Activated CD4-positive, CD25-positive, alpha-beta regulatory T cell treated with anti-CD3 and anti-CD28 coated beads, Interleukin-2, amount 50 U/mL, for 72 hours (primary cell): ENCODE measurements around the gene ACTR2.

Experiments
- DNase-seq: peaks from one replicate; pipeline ENCODE4 v3.0.0; 2021

The ACTR2 gene

DNA sequence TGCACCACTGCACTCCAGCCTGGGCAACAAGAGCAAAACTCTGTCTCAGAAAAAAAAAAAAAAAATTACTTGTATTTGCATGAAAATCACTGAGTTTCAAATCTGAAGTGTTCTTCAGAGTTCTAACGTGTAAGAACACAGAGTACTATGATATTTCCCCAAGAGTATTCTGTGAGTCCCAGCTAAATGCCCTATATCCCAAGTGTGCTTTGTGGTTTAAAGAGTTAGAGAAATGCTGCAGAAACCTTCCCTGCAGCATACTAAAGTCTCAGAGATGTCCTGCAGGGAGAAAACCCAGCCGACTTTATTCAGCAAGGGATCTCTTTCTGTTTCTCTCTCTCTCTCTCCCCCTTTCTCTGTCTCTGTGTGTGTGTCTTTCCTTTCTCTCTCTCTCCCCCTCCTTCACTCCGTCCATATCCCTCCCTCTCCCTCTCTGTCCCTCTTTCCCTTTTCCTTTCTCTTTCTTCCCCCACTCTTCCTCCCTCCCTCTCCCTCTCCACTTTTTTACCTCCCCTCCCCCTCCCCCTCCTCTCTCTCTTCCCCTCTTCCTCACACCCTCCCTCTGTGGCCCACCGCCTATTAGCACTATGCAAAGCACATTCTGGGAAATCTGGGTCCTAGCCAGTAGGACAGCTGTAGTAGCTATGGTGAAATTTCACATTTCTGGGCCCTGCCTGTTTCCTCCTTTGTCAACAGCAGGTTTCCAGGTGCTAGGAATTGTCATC, 54.2 kb downstream of the ACTR2 start:
- DNase-seq, result no peak

DNA sequence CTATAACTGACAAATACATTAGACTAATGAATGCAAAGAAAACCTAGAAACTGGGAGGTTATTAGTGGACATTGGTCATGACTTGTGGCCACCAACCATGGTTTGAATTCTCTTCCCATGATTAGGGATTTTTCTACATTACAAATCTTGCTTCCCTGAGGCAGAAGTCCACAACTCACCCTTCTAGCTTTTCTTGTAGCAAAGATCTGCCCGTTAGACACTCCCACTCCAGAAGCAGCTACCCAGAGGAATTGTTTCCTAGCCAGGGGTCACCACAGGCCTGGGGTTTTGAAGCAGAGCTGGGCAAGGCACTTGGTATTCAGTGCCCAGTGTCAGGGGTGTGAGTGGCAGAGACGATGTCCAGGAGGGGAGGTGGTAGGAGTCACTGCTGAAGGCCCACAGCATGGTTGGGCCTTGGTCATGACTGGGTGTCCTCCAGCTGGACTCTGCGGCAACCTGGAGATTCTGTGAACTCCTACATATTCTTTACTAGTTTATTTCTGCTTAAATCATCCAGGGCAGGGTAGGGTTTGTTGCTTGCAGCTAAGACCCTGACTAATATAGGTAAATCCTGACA, 54.9 kb downstream of the ACTR2 start:
- no peak for DNase-seq

DNA sequence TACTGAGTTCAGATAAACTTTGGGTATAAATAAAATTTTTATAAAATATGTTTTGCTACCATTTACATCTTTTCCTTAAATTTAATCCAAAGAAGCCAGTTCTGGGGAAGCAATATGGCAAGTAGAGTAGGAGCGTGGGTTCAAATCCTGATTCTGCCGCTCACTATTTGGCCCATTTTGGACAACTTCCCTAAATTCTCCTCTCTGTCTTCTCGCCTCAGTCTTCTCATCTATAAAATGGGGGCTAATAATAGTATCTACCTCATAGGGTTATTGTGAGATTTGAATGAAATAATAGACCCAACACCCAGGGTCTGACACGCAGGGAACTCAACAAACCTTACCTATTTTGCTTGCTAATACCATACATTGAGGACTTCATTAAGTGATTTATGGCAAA, 59.7 kb downstream of the ACTR2 start:
- DNase-seq, result no peak

DNA sequence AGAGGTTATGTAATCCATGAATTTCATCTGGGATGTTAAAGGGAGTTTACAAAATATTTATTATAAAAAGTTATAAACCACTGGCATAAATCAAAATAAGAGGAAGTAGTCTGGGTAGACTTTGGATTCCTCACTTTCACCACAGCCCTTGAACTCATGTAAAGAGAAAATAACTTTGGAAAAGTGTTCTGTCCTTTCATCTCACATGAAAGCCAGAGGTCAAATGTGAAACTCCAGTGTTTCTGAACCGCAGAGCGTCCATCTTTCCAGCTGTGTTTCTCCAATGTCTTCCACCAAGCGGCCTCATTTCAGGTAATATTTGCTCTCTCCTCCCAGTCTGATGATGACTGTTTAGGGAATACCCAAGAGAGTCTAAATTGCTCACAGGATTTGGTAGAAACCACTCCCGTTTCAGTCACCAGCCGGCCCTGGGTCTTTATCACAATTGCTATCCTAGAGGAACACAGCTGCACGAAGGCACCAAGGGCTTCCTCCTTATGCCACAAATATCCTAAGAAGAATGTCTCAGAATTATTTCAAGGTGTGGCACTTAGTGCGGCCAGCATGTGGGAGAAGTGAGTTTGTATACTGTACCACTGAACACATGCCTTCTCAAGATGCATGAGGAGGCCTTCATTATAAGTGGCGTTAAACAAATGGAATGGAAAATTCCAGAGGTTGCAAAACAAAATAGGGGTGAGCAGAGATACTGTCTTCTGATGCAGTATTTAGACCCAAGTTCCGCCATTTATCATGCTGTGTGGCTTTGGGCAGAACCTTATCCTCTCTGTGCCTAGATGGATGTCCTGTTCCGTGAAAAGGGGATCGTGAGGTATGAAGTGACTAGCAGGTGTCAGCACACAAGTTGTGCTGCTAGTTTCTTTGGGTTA, 63.8 kb downstream of the ACTR2 start:
- DNase-seq, result no peak

DNA sequence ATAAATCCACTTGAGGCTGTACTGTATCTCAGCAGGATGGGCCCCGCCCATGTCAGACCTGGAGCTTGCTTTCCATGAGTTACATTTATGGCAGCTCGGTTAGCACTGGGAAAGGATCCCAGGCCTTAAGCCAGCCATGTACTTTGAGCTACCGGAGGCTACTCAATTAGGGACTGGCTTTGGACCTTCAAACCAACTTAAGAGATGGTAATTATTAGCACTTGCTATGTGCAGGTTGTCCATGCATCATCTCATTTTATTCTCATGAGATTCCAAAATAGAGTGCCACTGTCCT, 64.4 kb downstream of the ACTR2 start:
- DNase-seq, result no peak

DNA sequence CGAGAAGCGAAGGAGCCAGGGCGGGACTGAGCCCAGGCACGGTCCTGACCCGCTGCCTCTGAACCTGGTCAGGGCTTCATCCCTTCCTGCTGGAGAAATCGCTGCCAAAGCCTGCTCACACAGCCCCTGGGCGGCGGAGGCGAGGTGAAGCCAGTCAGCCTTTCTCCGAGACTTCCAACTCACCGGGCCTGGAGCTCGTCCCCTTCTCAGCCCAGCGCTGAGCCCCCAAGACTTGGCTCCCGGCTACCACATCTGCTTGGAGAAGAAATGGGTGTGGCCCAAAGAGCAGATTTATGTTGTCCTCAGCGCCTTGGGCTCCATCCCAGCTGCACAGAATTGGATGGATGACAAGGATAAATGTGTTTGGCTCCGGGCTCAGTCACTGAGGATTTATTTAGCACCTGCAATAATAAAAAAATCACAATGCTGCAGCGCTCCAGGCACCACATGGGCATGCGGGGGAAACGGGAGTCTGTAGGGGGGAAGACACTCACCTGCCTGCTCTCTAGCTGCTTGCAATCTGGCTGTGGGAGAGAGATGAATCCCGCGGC, 64.9 kb downstream of the ACTR2 start:
- no peak for DNase-seq

DNA sequence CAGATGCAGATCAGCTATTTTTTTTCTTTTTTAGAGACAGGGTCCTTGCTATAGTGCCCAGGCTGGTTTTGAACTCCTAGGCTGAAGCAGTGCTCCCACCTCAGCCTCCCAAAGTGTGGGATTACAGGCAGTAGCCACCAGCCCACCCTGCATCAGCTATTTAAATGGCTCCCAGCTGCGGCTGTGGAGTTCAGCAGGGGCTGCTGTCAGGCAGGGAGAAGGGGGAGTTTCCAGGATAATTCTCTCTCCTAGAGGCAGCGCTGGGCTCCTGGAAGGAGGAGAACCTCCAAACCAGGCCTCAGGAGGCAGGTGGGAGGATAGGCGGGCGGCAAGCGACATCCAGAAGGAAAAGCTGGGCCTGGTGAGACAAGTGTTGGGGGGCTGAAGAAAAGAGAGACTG, 65.7 kb downstream of the ACTR2 start:
- no peak for DNase-seq

DNA sequence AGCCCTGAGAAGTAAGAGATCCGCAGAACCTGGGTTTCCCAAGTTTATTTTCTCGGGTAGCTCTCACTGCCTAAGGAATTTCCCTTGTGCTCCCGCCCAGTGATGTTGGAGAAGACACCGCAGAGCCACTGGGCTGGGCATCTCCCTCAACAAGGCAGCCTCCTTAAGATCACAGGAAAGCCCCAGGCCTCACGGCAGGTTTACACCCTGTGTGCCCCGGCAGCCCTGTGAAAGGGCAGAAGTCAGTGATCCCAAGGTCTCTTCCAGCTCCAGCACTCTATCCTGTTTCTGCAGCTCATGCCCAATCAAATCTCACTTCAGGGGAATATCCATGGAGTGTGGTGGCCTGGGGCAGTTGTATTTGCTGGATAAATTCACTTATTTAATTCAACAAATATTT, 66.5 kb downstream of the ACTR2 start:
- no peak for DNase-seq

DNA sequence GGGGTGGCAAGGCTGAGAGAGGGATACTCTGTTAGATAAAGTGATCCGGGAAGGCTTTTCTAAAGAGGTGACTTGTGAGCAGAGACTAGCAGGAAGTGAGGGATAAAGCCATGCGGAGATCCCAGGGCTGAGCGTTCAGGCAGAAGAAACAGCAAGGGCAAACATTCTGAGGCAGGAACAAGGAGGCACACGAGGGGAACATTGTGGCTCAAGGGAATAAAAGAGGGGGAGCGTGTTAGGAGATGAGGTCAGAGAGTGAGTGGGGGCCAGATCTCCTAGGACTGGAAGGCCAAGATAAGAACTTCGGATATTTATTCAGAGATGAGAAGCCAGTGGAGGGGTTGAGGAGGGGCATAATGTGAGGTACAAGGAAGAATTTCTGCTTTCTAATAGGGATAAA, 67.1 kb downstream of the ACTR2 start:
- no peak for DNase-seq

DNA sequence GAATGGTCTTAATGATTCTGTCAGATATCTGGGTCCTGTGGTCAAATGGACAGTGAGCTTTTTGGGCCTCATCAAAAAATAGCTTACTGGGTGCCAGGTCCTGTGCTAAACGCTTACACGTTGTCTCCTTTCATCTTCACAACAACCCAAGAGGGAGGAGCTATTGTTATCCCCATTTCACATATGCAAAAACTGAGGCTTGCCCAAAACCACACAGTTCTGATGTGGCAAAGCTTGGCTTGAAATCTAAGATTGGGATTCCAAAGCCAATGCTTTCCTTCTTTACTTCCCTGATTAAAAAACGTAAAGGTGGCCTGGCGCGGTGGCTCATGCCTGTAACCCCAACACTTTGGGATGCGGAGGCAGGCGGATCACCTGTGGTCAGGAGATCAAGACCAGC, 69.3 kb downstream of the ACTR2 start:
- DNase-seq, result no peak

DNA sequence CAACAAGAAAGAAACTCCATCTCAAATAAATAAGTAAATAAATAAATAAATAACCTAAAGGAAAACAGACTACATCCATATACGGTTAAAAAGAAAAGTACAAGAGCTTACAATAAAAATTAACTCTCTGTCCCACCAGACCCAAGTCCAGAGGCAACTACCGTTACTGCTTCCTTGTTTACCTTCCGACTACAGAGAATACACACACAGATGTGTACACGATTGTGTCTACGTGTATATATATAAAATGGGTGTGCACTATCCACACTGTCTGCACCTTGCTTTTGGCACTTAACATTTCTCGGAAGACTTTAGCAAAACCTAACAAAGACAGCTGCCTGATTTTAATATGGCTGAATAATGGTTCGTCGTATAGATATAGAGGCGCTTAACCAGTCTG, 69.9 kb downstream of the ACTR2 start:
- no peak for DNase-seq

DNA sequence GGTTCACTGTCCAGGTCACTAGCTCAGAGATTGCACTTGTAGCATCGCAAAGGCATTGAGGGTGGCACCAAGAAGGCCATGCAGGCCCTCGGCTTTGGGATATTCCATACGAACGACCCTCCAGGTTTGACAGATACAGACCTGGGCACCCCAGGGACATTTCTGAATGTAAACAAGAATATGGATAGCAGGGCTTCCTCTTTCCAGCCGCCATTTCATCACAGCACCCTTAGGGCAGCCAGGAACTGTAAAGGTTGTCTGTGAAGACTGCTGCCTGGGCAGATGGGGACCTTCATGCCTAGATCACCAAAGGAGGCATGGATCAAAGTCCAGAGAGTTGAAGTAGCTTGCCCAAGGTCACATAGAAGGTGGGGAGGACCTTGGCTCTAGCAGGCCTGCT, 70.5 kb downstream of the ACTR2 start:
- DNase-seq, result no peak

DNA sequence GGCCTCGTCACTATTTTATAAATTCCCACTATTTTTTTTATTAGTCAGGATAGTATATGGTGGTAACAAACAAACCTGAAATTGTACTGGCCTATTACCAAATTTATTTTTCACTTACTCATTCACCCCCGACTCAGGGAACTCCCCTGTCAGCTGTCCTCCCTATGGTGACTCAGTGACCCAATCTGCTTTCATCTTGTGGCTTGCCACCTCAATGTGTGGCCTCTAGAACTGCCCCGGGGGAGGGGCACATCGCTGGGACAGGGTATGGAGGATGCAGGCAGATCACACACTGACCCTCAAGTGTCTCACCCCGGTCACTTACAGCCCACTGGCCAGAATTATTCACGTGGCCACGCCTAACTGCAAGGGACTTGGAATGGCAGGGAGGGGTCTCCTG, 71.6 kb downstream of the ACTR2 start:
- DNase-seq, result peak; percentile 70

DNA sequence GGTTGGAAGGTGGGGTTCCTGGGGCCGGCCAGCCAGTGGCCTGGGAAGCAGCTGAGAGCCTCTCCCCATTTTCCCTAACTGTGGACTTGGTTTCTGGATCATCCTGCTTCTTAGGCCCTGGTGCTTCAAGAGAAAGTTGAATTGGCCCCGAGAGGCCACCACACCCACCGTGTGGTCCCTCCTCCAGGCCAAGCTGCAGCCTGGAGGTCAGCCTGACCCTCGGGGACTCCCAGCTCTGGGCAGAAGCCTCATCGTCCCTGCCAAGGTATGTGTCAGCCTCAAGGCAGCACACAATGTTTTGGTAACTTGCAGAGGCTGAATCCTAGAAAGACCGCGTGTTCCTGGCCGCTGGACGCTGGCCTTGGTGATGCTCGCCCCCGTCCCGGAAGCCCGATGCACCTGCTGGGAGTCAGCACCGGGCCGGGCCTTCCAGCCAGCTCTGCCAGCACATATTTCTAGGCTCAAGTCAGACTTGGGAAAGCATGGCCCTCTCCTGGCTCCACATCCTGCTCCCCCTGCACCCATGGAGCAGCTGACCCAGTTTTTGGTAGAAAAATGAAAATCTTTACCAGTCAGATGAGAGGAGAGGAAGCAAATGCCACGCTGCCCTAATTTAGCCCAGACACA, 72.6 kb downstream of the ACTR2 start:
- DNase-seq, result no peak

DNA sequence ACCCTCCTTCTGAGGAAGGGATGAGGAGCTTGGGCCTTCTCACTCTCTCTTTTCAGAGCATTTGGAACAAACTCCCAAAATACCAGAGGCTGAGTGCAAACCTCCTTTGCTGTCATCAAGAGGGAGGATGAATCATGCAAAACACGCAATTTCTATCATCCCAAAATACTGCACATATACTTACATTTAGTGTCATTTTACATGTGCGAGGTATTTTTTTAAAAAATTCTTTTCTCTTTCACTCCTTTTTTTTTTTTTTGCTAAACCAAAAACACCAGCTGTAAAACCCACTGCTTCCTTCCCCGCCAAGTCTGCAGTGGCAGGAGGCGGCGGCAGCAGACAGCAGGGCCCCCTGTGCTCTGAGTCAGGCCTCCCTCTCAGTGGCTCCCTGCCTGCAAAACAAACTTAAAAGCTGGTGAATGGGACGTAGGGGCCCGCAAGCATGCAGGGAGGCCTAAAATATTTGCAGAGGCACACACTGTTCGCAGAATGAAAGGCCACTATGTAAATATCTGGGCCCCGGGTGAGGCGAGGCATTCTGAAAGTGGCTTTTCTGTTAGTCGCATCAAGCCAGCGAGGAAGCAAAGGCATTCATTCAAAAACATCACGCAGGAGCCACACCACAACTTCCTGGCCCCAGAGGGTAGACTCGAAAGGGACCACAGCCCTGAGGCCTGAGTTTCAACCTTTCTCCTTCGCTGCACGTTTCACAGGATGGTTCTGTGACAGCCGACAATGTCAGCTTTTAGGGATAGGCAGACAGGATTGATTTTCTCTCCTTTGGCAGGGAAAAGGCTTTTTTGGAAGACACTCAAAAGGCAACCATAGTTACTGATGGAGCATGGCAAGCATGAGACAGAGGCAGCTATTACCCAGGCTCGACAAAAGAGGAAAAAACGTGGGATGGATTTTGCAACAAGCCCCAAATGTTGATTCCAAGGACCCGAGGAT, 73.4 kb downstream of the ACTR2 start:
- DNase-seq, result peak; percentile 63

DNA sequence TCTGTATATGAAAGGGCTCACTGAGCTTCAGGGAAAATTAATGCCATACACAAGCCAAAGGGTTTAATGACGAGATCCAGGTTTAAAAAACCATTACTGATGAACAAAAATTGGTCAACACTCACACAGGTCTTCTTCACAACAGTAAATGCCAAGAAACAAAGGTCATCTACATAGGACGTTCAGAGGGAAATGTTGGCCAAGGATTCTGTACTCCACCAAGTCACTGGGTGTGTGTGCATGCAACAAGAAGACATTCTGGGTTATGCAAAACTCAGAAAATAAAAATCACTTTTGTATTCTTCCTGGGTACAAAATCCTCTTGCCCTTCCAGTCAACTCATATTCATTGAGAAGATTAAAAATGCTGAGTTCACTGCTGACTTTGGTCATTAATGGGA, 78.3 kb downstream of the ACTR2 start:
- no peak for DNase-seq

DNA sequence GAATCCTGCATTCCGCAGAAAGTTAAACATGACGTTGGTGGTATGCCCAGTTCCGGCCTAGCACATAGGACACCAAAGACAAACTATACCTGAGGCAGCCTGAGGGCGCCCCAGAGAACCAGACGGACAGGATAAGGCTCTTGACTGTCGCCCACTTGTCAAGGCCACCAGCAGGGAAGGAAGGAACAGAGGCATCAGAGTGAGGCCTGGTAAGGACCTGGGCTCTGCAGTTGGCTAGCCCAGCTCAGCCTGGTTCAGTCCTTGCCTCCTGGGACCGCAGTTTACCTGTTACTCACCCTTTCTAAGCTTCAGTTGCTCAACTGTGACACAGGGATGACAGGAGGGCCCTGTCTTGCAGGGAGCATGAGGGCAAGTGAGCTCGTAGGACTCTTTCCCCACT, 82.1 kb downstream of the ACTR2 start:
- no peak for DNase-seq

DNA sequence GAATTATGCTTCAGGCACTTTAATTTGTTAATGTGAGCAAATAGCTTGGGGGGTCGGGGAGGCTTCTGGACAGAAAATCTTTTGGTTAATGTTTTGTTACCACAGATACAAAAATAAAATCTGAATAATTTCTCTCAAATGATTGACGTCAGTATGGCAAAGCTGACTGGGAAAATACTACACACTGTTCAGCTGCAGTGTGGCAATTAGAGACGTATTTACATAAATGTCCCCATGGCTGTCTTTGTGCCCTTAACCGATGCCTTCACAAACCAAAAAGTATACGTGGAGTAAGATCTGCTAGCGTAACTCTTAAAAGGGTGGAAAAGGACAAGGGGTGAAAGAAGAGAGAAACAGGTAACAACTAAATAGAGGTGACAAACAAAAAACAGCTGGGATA, 83.4 kb downstream of the ACTR2 start:
- no peak for DNase-seq

DNA sequence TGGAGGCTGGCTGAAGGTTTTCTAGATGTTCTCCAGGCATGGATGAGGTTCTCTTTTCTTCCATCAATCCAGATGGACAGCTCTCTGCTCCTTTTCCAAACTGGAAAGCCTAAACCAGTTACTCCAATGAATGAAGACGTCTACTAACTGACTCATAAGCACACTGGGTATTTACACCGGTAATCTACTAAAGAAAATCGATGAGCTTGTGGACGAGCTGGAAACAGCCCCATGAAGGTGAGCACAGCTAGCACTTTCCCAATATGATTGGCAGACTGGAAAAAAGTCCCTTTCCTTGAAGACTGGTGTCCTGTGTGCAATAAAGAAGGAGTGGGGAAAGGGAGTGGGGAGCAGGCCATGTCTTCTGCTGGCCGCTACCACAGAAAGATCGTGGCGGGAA, 84.0 kb downstream of the ACTR2 start:
- no peak for DNase-seq

DNA sequence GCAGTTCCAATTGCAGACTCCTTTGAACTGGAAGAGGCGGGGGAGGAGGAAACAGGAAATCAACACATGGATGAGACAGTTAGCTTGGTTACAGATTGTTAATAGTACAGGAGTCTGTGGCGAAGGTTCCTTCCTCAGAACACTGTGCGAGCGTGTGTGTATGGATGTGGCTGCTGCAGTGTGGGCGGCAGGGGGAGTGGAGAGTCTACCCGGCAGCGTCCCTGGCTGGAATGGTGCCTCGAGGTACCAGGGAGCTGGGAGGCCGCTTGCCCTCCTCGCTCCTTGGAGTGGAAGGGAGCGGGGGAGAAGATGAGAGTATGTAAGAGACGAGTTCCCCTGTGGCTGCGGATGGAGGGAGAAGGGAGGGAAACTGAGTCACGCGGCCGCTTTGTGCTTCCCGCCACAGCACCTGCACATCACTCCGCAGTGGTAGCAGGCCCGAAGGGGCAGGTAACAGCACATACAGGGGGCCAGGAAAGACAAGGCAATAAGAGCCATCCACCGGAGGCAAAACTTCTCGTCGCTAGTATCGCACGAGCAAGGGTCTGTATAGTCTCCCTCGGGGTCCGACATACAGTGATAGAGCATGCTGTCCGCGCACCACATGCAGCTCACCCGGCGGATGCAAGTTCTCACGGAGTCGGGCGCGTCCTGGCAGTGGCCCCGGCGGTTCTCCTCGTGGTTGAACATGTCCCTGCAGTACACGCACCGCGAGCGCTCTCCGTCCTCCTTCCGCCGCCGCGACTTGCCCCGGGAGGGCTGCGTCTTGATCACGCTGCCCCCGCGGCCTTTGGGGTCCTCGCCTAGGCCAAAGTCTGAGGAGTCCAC, 85.7 kb downstream of the ACTR2 start:
- no peak for DNase-seq

DNA sequence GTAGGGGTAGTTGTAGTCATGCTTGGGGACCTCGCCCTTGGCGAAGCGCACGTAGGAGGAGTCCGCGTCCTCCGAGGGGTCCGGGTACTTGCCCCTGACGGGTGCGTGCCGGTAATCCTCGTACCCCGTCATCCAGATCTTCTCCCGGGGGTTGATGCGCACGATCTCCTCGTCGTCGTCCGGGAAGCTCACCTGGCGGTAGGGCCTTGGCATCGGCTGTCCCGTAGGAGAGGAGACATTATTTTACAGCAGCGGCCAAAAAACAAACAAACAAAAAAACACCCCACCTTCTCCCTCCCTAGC, 86.3 kb downstream of the ACTR2 start:
- DNase-seq, result no peak
